SHP77 (cell line): ENCODE results near the gene NME7.
"Not testable (repeated sequence)": the region's sequence is repeated elsewhere in the genome, so short reads cannot be mapped to it uniquely, and the experiment has no call there.

Experiments
- DNase-seq, 2 experiments: peaks; one replicate each; lab custom pipeline; 2025; lab: John Stamatoyannopoulos, UW

Gene NME7

GRCh38 chr1:169127305-169127704, 240.3 kb downstream of the NME7 start:
- no peak for DNase-seq

GRCh38 chr1:169126335-169126734, 241.3 kb downstream of the NME7 start:
- DNase-seq: no peak

- not testable (repeated sequence) for DNase-seq
These were observed 242.0 kb downstream of the NME7 start for GRCh38 chr1:169125597-169125996.

GRCh38 chr1:169124459-169124858, 243.1 kb downstream of the NME7 start:
- DNase-seq: no peak

GRCh38 chr1:169122976-169123375, 244.6 kb downstream of the NME7 start:
- no peak for DNase-seq

GRCh38 chr1:169121146-169121923, 246.3 kb downstream of the NME7 start:
- no peak for DNase-seq

- no peak for DNase-seq
These were observed 247.5 kb downstream of the NME7 start for GRCh38 chr1:169120066-169120465.

GRCh38 chr1:169119405-169119804, 248.2 kb downstream of the NME7 start:
- no peak for DNase-seq

- DNase-seq: no peak
These were observed 249.4 kb downstream of the NME7 start for GRCh38 chr1:169118227-169118626.

- no peak for DNase-seq
These were observed 250.0 kb downstream of the NME7 start for GRCh38 chr1:169117599-169117998.

GRCh38 chr1:169117014-169117413, 250.6 kb downstream of the NME7 start:
- no peak for DNase-seq

- no peak for DNase-seq
These were observed 251.6 kb downstream of the NME7 start for GRCh38 chr1:169115891-169116585.

GRCh38 chr1:169113613-169114119, 253.9 kb downstream of the NME7 start:
- DNase-seq: no peak

- no peak for DNase-seq
These were observed 255.4 kb downstream of the NME7 start for GRCh38 chr1:169112241-169112640.

GRCh38 chr1:169111472-169111871, 256.1 kb downstream of the NME7 start:
- no peak for DNase-seq

GRCh38 chr1:169110689-169111447, 256.7 kb downstream of the NME7 start:
- no peak for DNase-seq

GRCh38 chr1:169110236-169110635, 257.4 kb downstream of the NME7 start:
- DNase-seq: no peak

- DNase-seq: peak; percentile 81 to 87
These were observed 257.9 kb downstream of the NME7 start for GRCh38 chr1:169109561-169110134.

- DNase-seq: peak; percentile 27 to 68
These were observed 258.6 kb downstream of the NME7 start for GRCh38 chr1:169108863-169109560.

- no peak for DNase-seq
These were observed 259.4 kb downstream of the NME7 start for GRCh38 chr1:169108223-169108622.

GRCh38 chr1:169107603-169108208, 259.9 kb downstream of the NME7 start:
- no peak for DNase-seq
